ENCODE measurements around the gene TBCA.

DNA sequence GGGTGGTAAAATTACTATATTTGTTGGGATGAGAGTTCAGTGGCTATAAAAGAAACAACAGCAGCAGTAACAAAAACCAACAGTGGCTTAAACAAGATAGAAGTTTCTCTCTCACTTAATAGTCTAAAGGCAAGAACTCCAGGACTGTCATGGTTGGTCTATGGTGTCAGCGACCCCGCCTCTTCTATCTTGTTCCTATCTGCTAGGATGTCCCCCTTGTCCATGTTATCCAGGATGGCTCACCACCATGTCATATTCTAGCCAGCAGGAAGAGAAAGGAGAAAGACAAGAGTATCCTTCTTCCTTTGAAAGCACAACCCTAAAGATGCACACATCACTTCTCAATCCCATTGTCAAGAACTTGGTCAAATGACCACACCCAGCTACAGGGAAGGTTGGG, 126.4 kb downstream of the TBCA start:
- TF ChIP-seq, protein P1, sequence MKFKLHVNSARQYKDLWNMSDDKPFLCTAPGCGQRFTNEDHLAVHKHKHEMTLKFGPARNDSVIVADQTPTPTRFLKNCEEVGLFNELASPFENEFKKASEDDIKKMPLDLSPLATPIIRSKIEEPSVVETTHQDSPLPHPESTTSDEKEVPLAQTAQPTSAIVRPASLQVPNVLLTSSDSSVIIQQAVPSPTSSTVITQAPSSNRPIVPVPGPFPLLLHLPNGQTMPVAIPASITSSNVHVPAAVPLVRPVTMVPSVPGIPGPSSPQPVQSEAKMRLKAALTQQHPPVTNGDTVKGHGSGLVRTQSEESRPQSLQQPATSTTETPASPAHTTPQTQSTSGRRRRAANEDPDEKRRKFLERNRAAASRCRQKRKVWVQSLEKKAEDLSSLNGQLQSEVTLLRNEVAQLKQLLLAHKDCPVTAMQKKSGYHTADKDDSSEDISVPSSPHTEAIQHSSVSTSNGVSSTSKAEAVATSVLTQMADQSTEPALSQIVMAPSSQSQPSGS (CRISPR knock-in tag; IDR thresholded peaks at IDR 0.05; ENCODE audit: borderline replicate concordance, low read depth), result no peak
- TF ChIP-seq, protein P2, sequence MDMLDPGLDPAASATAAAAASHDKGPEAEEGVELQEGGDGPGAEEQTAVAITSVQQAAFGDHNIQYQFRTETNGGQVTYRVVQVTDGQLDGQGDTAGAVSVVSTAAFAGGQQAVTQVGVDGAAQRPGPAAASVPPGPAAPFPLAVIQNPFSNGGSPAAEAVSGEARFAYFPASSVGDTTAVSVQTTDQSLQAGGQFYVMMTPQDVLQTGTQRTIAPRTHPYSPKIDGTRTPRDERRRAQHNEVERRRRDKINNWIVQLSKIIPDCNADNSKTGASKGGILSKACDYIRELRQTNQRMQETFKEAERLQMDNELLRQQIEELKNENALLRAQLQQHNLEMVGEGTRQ (CRISPR knock-in tag; IDR thresholded peaks at IDR 0.05), result no peak
- TF ChIP-seq, protein P3, sequence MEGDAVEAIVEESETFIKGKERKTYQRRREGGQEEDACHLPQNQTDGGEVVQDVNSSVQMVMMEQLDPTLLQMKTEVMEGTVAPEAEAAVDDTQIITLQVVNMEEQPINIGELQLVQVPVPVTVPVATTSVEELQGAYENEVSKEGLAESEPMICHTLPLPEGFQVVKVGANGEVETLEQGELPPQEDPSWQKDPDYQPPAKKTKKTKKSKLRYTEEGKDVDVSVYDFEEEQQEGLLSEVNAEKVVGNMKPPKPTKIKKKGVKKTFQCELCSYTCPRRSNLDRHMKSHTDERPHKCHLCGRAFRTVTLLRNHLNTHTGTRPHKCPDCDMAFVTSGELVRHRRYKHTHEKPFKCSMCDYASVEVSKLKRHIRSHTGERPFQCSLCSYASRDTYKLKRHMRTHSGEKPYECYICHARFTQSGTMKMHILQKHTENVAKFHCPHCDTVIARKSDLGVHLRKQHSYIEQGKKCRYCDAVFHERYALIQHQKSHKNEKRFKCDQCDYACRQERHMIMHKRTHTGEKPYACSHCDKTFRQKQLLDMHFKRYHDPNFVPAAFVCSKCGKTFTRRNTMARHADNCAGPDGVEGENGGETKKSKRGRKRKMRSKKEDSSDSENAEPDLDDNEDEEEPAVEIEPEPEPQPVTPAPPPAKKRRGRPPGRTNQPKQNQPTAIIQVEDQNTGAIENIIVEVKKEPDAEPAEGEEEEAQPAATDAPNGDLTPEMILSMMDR (IDR thresholded peaks at IDR 0.05), result no peak
- TF ChIP-seq, protein P4, sequence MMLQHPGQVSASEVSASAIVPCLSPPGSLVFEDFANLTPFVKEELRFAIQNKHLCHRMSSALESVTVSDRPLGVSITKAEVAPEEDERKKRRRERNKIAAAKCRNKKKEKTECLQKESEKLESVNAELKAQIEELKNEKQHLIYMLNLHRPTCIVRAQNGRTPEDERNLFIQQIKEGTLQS (CRISPR knock-in tag; conservative IDR thresholded peaks at IDR 0.05), result no peak
- TF ChIP-seq, protein P5, sequence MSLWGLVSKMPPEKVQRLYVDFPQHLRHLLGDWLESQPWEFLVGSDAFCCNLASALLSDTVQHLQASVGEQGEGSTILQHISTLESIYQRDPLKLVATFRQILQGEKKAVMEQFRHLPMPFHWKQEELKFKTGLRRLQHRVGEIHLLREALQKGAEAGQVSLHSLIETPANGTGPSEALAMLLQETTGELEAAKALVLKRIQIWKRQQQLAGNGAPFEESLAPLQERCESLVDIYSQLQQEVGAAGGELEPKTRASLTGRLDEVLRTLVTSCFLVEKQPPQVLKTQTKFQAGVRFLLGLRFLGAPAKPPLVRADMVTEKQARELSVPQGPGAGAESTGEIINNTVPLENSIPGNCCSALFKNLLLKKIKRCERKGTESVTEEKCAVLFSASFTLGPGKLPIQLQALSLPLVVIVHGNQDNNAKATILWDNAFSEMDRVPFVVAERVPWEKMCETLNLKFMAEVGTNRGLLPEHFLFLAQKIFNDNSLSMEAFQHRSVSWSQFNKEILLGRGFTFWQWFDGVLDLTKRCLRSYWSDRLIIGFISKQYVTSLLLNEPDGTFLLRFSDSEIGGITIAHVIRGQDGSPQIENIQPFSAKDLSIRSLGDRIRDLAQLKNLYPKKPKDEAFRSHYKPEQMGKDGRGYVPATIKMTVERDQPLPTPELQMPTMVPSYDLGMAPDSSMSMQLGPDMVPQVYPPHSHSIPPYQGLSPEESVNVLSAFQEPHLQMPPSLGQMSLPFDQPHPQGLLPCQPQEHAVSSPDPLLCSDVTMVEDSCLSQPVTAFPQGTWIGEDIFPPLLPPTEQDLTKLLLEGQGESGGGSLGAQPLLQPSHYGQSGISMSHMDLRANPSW (CRISPR knock-in tag; conservative IDR thresholded peaks at IDR 0.05; ENCODE audit: low read depth), result no peak
- TF ChIP-seq CREB1 (CRISPR knock-in tag; IDR thresholded peaks at IDR 0.05) (no peak), JAZF1 (CRISPR knock-in tag; IDR thresholded peaks at IDR 0.05) (no peak)

Measured in WTC11 (cell line).